GM12873 (cell line): ENCODE measurements around the gene GNG7.

Source experiments
- CTCF ChIP-seq: IDR thresholded peaks from 2 replicates; pipeline ENCODE4 v1.5.1; 2012; ENCODE audit warnings: low read depth, mild to moderate bottlenecking, moderate library complexity, low read length, control low read depth; ENCODE audit not compliant: insufficient read depth; ENCODE audit errors: missing control alignments

Gene GNG7

GRCh38 chr19:2624537-2625091, 77.9 kb downstream of the GNG7 start:
- TF ChIP-seq CTCF = peak; percentile 20

DNA sequence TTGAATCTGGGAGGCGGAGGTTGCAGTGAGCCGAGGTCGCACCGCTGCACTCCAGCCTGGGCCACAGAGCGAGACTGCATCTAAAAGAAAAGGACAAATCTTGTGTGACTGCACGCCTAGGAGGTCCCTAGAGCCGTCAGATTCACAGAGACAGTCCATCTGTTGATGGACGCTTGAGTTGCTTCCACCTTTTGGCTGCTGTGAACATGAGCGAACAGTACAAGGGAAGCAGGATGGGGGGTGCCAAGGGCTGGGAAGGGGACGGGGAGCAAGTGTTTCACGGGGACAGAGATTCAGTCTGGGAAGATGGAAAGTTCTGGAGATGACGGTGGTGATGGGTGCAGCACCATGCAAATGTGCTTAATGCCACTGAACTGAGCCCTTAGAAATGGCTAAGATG, 78.7 kb downstream of the GNG7 start:
- no peak for TF ChIP-seq CTCF

DNA sequence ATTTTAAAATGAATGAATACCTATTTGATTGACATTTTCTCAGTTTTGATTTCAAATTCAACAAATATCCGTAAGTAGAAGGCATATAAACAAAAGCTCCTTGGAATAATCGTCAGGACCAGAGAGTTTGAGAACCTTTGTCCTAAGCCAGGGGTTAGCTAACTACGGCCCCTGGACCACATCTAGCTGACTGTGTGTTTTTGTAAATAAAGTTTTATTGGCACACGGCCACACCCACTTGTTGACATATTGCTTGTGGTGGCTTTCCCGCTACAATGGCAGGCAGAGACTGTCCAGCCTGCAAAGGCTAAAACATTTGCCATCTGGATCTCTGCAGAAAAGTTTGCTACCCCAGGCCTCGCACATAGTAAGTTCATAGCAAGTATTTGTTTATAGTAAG, 83.4 kb downstream of the GNG7 start:
- no peak for TF ChIP-seq CTCF

DNA sequence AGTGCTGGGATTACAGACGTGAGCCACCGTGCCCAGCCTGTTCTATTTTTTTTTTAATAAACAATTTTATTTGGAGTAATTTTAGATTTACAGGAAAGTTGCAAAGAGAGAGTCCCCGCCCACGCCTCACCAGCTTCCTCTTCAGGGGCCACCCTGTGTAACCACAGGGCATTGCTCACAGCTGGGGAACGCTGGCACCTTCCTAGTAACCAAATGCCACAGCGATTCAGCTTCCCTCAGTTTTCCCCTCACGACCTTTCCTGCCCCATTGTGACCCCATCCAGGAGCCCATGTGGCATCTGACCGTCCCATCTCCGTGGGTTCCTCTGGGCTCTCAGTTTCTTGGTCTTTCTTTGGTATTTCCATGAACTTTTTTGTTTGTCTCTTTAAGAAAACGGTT, 83.9 kb downstream of the GNG7 start:
- TF ChIP-seq CTCF = no peak

DNA sequence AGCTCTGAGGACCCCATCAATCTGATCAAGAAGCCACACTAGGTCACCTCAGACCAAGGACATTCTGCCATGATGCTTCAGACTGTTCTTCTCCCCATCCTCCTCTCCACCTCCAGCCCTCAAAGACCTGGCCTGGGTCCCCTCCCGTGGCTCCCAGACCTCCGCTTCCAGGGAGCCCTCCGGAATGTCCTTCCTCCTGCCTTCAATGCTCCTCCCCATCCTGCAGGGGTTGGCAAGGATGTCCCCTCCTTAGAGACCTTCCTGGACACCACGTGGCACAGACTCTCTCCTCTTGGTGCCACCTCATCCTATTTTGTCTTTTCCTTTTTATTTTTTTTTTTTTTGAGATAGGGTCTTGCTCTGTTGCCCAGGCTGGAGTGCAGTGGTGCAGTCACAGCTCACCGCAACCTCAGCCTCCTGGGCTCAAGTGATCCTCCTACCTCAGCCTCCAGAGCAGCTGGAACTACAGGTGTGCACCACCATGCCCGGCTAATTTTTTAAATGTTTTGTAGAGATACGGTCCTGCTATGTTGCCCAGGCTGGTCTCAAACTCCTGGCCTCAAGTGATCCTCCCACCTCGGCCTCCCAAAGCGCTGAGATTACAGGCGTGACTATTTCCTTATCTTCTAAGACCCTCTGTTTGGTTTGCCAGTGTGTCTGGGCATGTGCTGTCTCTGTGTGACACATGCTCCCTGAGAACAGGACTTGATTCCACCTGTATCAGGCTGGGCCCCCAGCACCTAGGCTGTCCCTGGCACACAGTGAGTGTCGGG, 84.9 kb downstream of the GNG7 start:
- TF ChIP-seq CTCF = no peak

DNA sequence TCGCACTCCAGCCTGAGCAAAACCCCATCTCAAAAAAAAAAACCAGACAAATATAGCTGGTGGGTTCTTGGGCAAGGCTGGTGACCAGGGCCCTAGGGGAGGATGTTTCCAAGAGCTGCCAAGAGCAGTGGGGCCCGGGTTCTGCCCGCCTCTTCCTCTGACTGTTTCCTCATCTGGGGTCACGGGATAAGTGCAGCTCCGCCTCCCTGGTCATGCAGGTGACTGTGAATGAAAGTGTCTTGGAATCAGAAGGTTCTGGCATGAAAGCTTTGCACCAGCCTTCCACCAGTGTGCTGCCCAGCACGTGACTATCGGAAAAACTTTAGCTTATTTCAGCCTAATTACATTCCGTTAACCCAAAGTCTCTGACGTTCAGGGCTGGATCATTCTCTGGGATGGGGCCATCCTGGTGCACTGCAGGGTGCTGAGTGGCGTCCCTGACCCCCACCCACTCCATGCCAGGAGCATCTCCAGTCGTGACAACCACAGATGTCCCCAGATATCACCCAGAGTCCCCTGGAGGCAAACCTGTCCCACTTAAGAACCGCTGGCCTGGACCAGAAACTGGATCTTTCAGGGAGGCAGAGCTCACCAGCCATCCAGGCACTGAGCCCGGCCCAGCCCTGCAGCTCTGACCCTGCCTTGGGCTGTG, 85.6 kb downstream of the GNG7 start:
- TF ChIP-seq CTCF = no peak

DNA sequence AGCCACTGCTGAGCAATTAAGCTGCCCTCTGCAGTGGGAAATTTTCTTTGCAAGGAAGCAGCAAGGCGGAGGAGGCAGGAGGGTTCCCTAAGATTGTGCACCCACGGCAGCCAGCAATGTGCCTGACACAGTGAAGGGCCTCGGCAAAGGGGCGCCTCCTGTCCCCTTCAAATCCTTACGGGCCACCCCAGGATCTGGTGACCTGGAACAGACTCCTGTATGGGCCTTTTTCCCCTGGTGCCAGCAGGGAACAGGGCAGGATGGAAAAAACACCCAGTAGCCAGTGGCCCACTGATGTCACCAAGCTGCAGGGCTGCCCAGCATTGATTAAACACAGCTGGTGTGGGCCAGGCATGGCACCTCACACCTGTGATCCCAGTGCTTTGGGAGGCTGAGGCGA, 86.7 kb downstream of the GNG7 start:
- TF ChIP-seq CTCF = no peak
